ENCODE data around the gene SP8. TPM values are rescaled to one million over a fixed set of nuclear protein-coding genes. Genes with fewer than 3 reads are reported as not detected.

SP8 gene
- total RNA-seq, 1 donor from 2014 or later = not detected

- DNase-seq (ENCODE audit: low spot score) = no peak
Observed at GRCh38 chr7:20794676-20795075, 8.0 kb upstream of the SP8 start.

GRCh38 chr7:20793694-20794394 is 7.2 kb upstream of the SP8 start:
- DNase-seq (ENCODE audit: low spot score) = no peak

- no peak for DNase-seq (ENCODE audit: low spot score)
Observed at GRCh38 chr7:20793248-20793647, 6.6 kb upstream of the SP8 start.

- no peak for DNase-seq (ENCODE audit: low spot score)
Observed at GRCh38 chr7:20791538-20792434, 5.1 kb upstream of the SP8 start.

- no peak for DNase-seq (ENCODE audit: low spot score)
Observed at GRCh38 chr7:20790375-20790774, 3.7 kb upstream of the SP8 start.

GRCh38 chr7:20788420-20788990 is 1.8 kb upstream of the SP8 start:
- no peak for DNase-seq (ENCODE audit: low spot score)

GRCh38 chr7:20787660-20788419 is 1.2 kb upstream of the SP8 start:
- no peak for DNase-seq (ENCODE audit: low spot score)

GRCh38 chr7:20786421-20786778 is 286 bp downstream of the SP8 start:
- no peak for DNase-seq (ENCODE audit: low spot score)

- no peak for DNase-seq (ENCODE audit: low spot score)
Observed at GRCh38 chr7:20786049-20786412, 655 bp downstream of the SP8 start.

- DNase-seq (ENCODE audit: low spot score) = no peak
Observed at GRCh38 chr7:20785157-20786048, 1.3 kb downstream of the SP8 start.

GRCh38 chr7:20784388-20785156 is 2.1 kb downstream of the SP8 start:
- no peak for DNase-seq (ENCODE audit: low spot score)

GRCh38 chr7:20783700-20784387 is 2.8 kb downstream of the SP8 start:
- DNase-seq (ENCODE audit: low spot score) = no peak

- no peak for DNase-seq (ENCODE audit: low spot score)
Observed at GRCh38 chr7:20783125-20783699, 3.5 kb downstream of the SP8 start.

GRCh38 chr7:20779041-20779440 is 7.6 kb downstream of the SP8 start:
- DNase-seq (ENCODE audit: low spot score) = no peak

- DNase-seq (ENCODE audit: low spot score) = no peak
Observed at GRCh38 chr7:20778063-20778721, 8.5 kb downstream of the SP8 start.

- no peak for DNase-seq (ENCODE audit: low spot score)
Observed at GRCh38 chr7:20777377-20778062, 9.2 kb downstream of the SP8 start.

GRCh38 chr7:20776942-20777341 is 9.7 kb downstream of the SP8 start:
- DNase-seq (ENCODE audit: low spot score) = no peak
